DMS79 treated with DMSO at 0.1 percent for 48 hours (cell line): ENCODE measurements around the gene COQ2.

Experiments used
- DNase-seq: peaks from one replicate; lab custom pipeline; 2025; lab: John Stamatoyannopoulos, UW

COQ2 gene

DNA sequence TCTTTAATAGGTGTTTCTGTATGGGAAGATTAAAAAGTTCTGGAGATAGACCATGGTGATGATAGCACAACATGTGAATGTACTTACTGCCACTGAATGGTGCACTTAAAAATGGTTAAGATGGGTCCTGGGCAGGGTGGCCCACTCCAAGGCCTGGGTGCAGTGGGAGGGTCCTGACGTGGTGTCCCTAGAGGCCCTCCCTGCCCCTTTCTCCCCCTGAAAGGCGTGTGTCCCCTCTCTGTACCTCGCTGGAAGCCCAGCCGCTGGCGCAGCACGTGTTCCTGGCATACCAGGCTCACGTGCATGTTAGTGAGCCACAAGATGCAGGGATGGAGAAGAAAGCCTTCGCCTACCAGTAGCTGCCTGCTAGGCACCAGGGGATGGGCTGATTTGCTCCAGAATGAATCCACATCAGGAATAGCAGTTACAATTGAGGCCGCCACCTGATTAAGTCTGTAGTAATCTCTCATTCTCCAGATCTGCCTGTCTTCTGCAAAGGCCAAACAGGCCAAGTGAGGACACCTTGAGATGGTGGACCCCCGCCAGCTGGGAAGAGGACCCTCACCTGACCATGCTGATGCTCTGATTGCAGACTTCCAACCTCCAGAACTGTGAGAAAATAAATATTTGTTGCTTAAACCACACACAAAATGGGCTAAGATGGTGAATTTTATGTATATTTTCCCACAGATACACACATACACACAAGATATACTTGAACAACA lies 67.5 kb downstream of the COQ2 start:
- DNase-seq, result no peak

DNA sequence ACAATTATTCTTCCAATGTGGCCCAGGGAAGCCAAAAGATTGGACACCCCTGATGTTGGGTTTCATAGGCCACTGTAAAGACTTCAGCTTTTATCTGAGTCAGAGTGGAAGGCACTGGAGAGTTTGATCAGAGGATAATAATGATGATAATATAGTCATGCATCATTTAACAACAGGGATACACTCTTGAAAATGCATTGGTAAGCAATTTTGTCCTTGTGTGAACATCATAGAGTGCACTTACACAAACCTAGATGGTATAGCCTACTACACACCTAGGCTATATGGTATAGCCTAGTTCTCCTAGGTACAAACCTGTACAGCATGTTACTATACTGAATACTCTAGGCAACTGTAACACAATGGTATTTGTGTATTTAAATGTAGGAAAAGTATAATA lies 70.5 kb downstream of the COQ2 start:
- DNase-seq, result no peak
